HepG2 (cell line): ENCODE measurements around the gene FOXD2. TPM values are rescaled to one million over a fixed set of nuclear protein-coding genes. Genes with fewer than 3 reads are reported as not detected.
A peak's percentile ranks its signal among the peaks of the same experiment; 100 is the strongest.

Experiments used
- ASH2L ChIP-seq: fragments of 300-600, 200-600 bp; sonication (generic); IDR thresholded peaks from 2 replicates; pipeline ENCODE4 v1.7.0; 2017; ENCODE audit warnings: low read depth, mild to moderate bottlenecking, moderate library complexity, mixed read lengths, low read length; ENCODE audit not compliant: insufficient read length
- ATF7 ChIP-seq, 2 experiments: fragments of 450-650 bp in 1 of 2; sonication (generic) in 1 of 2; formaldehyde crosslinking in 1 of 2; IDR thresholded peaks; 2 replicates each; pipeline versions ENCODE4 v1.4.0 to v1.6.1; 2016 to 2020; ENCODE audit warnings: antibody characterized with exemption in 1 of 2, mild to moderate bottlenecking in 1 of 2, missing genetic modification reagents in 1 of 2
- HDAC6 ChIP-seq: fragments of 200-600 bp; sonication (generic); IDR thresholded peaks from 2 replicates; pipeline ENCODE4 v1.7.0; 2017; ENCODE audit warnings: mild to moderate bottlenecking, antibody characterized with exemption, low read length, low read depth
- HOXA3 ChIP-seq: sonication (generic); formaldehyde crosslinking; IDR thresholded peaks from 2 replicates; pipeline ENCODE4 v1.5.0; 2020; ENCODE audit warnings: missing genetic modification reagents
- KLF16 ChIP-seq, 2 experiments: sonication (generic) in 1 of 2; formaldehyde crosslinking in 1 of 2; IDR thresholded peaks; 2 replicates each; pipeline versions ENCODE4 v1.6.1 to v1.8.0; 2016 to 2023; ENCODE audit warnings: missing genetic modification reagents in 2 of 2, missing compliant biosample characterization in 1 of 2
- MLLT10 ChIP-seq: sonication (generic); formaldehyde crosslinking; IDR thresholded peaks from 2 replicates; pipeline ENCODE4 v1.4.0; 2020; ENCODE audit warnings: missing genetic modification reagents
- RBFOX2 ChIP-seq: fragments of 200-400 bp; formaldehyde crosslinking; IDR thresholded peaks from 2 replicates; pipeline ENCODE4 v1.6.1; 2017; ENCODE audit warnings: low read depth, mild to moderate bottlenecking, low read length
- RFXAP ChIP-seq: sonication (generic); formaldehyde crosslinking; IDR thresholded peaks from 2 replicates; pipeline ENCODE4 v1.4.0; 2020; ENCODE audit warnings: missing genetic modification reagents, borderline replicate concordance
- SIN3B ChIP-seq: fragments of 150-350 bp; IDR thresholded peaks from 2 replicates; pipeline ENCODE4 v1.6.1; 2014; ENCODE audit warnings: low read length
- TBX2 ChIP-seq: sonication (generic); formaldehyde crosslinking; IDR thresholded peaks from 2 replicates; pipeline ENCODE4 v1.5.0; 2020; ENCODE audit warnings: missing genetic modification reagents, mild to moderate bottlenecking, borderline replicate concordance
- TMF1 ChIP-seq: sonication (generic); formaldehyde crosslinking; IDR thresholded peaks from 2 replicates; pipeline ENCODE4 v1.8.1; 2022; ENCODE audit warnings: low read depth, missing genetic modification reagents
- U2AF2 ChIP-seq: fragments of 200-400 bp; formaldehyde crosslinking; IDR thresholded peaks from 2 replicates; pipeline ENCODE4 v1.6.1; 2017; ENCODE audit warnings: low read depth, mild to moderate bottlenecking, low read length
- ZNF263 ChIP-seq: sonication (generic); formaldehyde crosslinking; IDR thresholded peaks from 2 replicates; pipeline ENCODE4 v1.4.0; 2020; ENCODE audit warnings: missing genetic modification reagents
- ZNF280D ChIP-seq: sonication (generic); formaldehyde crosslinking; IDR thresholded peaks from 2 replicates; pipeline ENCODE4 v1.5.1; 2020; ENCODE audit warnings: mild to moderate bottlenecking, missing genetic modification reagents
- ZNF326 ChIP-seq: sonication (generic); formaldehyde crosslinking; IDR thresholded peaks from 2 replicates; pipeline ENCODE4 v1.4.0; 2020; ENCODE audit warnings: missing genetic modification reagents, borderline replicate concordance
- ZNF672 ChIP-seq: sonication (generic); formaldehyde crosslinking; IDR thresholded peaks from 2 replicates; pipeline ENCODE4 v1.8.1; 2022; ENCODE audit warnings: missing genetic modification reagents
- ZNF737 ChIP-seq: sonication (generic); formaldehyde crosslinking; IDR thresholded peaks from 2 replicates; pipeline ENCODE4 v1.5.0; 2020; ENCODE audit warnings: missing genetic modification reagents, mild to moderate bottlenecking, borderline replicate concordance
- polyA plus RNA-seq, 8 experiments: library from polyadenylated mRNA; depleted of rRNA in 3 of 8; stranded (reverse) in 7 of 8; unstranded in 1 of 8; fragments of >200 nt; fragmentation: Illumina TruSeq in 4 of 8; extraction: Trizol in 4 of 8; gene quantifications; 2 replicates each; pipeline versions ENCODE4 v1.2.1 to v1.2.3, GENCODE V29; 2011 to 2016; ENCODE audit warnings: low read depth in 4 of 8, missing spikeins in 1 of 8, mixed read lengths in 1 of 8; ENCODE audit not compliant: insufficient read depth in 1 of 8
- total RNA-seq, 5 experiments: library from RNA; depleted of rRNA; stranded (reverse); fragments of >200 nt; fragmentation: Illumina TruSeq; extraction: Trizol; gene quantifications; 2 replicates each; pipeline ENCODE4 v1.2.3, GENCODE V29; 2016; ENCODE audit warnings: low read depth in 1 of 5
- TF ChIP-seq, protein P1 (sequence below): sonication (generic); IDR thresholded peaks from 2 replicates; pipeline ENCODE4 v1.6.1; 2016; ENCODE audit warnings: low read depth, borderline replicate concordance
- TF ChIP-seq, protein P2 (sequence below): IDR thresholded peaks from 2 replicates; pipeline ENCODE4 v1.6.1; 2016; ENCODE audit warnings: missing biosample characterization, missing genetic modification reagents, low read depth
- TF ChIP-seq, protein P3 (sequence below): sonication (generic); formaldehyde crosslinking; conservative IDR thresholded peaks from 2 replicates; pipeline ENCODE4 v1.4.0; 2020; ENCODE audit warnings: mild to moderate bottlenecking, missing genetic modification reagents, moderate library complexity
- TF ChIP-seq, protein P4 (sequence below): sonication (generic); formaldehyde crosslinking; IDR thresholded peaks from 2 replicates; pipeline ENCODE4 v1.4.0; 2020; ENCODE audit warnings: mild to moderate bottlenecking, missing genetic modification reagents

The FOXD2 gene
- total and polyA plus RNA-seq, 2 of the 13 experiments (the other 11 are each of a cell fraction or from before 2014, with no cell fraction given), result 0.01 to 0.09 TPM

DNA sequence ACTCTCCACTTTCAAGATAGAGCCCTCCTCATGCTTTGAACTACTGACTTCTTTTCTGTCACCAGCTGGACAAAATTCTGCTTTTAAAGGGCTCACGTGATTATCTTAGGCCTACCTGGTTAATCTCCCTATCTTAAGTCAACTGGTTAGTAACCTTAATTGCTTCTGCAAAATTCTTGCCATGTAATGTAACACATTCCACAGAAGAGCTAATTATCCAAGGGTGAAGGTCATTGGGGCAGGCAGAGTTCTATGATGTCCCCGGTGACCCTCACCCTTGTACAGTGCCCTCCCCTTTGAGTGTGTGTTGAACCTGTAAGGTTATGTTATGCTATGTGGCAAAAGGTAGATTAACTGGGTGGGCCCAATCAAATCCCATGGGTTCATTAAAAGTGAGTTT lies 47.0 kb upstream of the FOXD2 start (continued):
- TF ChIP-seq MLLT10 (CRISPR knock-in tag) (no peak), ATF7 (IDR thresholded peaks at IDR 0.05) (no peak), ATF7 (CRISPR knock-in tag; IDR thresholded peaks at IDR 0.05) (no peak), TMF1 (CRISPR knock-in tag) (no peak), ASH2L (no peak), ZNF263 (no peak), RBFOX2 (no peak), ZNF280D (no peak), HDAC6 (no peak), HOXA3 (peak; percentile 46), TBX2 (peak; percentile 82), U2AF2 (no peak), ZNF672 (no peak), SIN3B (no peak), ZNF326 (CRISPR knock-in tag) (no peak), RFXAP (CRISPR knock-in tag) (no peak), ZNF737 (no peak), KLF16 (CRISPR knock-in tag; IDR thresholded peaks at IDR 0.05) (no peak)
- TF ChIP-seq, protein P1, sequence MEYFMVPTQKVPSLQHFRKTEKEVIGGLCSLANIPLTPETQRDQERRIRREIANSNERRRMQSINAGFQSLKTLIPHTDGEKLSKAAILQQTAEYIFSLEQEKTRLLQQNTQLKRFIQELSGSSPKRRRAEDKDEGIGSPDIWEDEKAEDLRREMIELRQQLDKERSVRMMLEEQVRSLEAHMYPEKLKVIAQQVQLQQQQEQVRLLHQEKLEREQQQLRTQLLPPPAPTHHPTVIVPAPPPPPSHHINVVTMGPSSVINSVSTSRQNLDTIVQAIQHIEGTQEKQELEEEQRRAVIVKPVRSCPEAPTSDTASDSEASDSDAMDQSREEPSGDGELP, result no peak
- TF ChIP-seq, protein P2, sequence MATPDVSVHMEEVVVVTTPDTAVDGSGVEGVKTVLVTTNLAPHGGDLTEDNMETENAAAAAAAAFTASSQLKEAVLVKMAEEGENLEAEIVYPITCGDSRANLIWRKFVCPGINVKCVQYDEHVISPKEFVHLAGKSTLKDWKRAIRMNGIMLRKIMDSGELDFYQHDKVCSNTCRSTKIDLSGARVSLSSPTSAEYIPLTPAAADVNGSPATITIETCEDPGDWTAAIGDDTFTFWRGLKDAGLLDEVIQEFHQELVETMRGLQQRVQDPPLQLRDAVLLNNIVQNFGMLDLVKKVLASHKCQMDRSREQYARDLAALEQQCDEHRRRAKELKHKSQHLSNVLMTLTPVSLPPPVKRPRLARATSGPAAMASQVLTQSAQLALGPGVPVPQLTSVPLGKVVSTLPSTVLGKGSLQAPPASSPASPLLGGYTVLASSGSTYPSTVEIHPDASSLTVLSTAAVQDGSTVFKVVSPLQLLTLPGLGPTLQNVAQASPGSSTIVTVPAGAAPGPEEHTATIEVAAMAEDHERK (CRISPR knock-in tag), result no peak
- TF ChIP-seq, protein P3, sequence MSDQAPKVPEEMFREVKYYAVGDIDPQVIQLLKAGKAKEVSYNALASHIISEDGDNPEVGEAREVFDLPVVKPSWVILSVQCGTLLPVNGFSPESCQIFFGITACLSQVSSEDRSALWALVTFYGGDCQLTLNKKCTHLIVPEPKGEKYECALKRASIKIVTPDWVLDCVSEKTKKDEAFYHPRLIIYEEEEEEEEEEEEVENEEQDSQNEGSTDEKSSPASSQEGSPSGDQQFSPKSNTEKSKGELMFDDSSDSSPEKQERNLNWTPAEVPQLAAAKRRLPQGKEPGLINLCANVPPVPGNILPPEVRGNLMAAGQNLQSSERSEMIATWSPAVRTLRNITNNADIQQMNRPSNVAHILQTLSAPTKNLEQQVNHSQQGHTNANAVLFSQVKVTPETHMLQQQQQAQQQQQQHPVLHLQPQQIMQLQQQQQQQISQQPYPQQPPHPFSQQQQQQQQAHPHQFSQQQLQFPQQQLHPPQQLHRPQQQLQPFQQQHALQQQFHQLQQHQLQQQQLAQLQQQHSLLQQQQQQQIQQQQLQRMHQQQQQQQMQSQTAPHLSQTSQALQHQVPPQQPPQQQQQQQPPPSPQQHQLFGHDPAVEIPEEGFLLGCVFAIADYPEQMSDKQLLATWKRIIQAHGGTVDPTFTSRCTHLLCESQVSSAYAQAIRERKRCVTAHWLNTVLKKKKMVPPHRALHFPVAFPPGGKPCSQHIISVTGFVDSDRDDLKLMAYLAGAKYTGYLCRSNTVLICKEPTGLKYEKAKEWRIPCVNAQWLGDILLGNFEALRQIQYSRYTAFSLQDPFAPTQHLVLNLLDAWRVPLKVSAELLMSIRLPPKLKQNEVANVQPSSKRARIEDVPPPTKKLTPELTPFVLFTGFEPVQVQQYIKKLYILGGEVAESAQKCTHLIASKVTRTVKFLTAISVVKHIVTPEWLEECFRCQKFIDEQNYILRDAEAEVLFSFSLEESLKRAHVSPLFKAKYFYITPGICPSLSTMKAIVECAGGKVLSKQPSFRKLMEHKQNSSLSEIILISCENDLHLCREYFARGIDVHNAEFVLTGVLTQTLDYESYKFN (CRISPR knock-in tag), result peak; percentile 63
- TF ChIP-seq, protein P4, sequence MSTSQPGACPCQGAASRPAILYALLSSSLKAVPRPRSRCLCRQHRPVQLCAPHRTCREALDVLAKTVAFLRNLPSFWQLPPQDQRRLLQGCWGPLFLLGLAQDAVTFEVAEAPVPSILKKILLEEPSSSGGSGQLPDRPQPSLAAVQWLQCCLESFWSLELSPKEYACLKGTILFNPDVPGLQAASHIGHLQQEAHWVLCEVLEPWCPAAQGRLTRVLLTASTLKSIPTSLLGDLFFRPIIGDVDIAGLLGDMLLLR (CRISPR knock-in tag), result no peak
